ENCODE data around the gene EP400.

The EP400 gene

GRCh38 chr12:132014092-132014914 is 64.6 kb downstream of the EP400 start:
- no peak overlapping the region for H3K4me3 ChIP-seq (ENCODE audit: low read depth, low read length, poor library complexity, severe bottlenecking)
- H3K79me2 ChIP-seq (ENCODE audit: insufficient read depth, low read length), result no peaks in the 10 kb centered on the region
- no peak overlapping the region for H3K4me2 ChIP-seq (ENCODE audit: low read length)
- H3K9me3 ChIP-seq (ENCODE audit: low read length), result no peaks in the 10 kb centered on the region
- no peak for TF ChIP-seq EZH2 (IDR thresholded peaks at IDR 0.05; ENCODE audit: borderline replicate concordance, low read length)
- TF ChIP-seq, protein P1, sequence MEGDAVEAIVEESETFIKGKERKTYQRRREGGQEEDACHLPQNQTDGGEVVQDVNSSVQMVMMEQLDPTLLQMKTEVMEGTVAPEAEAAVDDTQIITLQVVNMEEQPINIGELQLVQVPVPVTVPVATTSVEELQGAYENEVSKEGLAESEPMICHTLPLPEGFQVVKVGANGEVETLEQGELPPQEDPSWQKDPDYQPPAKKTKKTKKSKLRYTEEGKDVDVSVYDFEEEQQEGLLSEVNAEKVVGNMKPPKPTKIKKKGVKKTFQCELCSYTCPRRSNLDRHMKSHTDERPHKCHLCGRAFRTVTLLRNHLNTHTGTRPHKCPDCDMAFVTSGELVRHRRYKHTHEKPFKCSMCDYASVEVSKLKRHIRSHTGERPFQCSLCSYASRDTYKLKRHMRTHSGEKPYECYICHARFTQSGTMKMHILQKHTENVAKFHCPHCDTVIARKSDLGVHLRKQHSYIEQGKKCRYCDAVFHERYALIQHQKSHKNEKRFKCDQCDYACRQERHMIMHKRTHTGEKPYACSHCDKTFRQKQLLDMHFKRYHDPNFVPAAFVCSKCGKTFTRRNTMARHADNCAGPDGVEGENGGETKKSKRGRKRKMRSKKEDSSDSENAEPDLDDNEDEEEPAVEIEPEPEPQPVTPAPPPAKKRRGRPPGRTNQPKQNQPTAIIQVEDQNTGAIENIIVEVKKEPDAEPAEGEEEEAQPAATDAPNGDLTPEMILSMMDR (IDR thresholded peaks at IDR 0.05; ENCODE audit: low read length), result no peak
- no peak overlapping the region for H2AFZ ChIP-seq (ENCODE audit: low read length)
- no peak overlapping the region for H3K9ac ChIP-seq (ENCODE audit: low read length)
- H3K27me3 ChIP-seq (ENCODE audit: insufficient read depth, low read length), result no peaks in the 10 kb centered on the region
- H4K20me1 ChIP-seq (ENCODE audit: insufficient read depth, low read length), result no peaks in the 10 kb centered on the region
- no peaks in the 10 kb centered on the region for H3K9me2 ChIP-seq (ENCODE audit: low read depth, low read length)
- no peaks in the 10 kb centered on the region for H3K4me1 ChIP-seq (ENCODE audit: insufficient read depth, low read length, severe bottlenecking)
- H3K27ac ChIP-seq (ENCODE audit: low read depth, low read length, poor library complexity, severe bottlenecking), result no peak overlapping the region
- peaks cover 88% of the 10 kb centered on the region for H3K36me3 ChIP-seq (ENCODE audit: insufficient read depth, low read length)
- no peaks in the 10 kb centered on the region for H3F3A ChIP-seq (ENCODE audit: insufficient read depth, low read length)

DNA sequence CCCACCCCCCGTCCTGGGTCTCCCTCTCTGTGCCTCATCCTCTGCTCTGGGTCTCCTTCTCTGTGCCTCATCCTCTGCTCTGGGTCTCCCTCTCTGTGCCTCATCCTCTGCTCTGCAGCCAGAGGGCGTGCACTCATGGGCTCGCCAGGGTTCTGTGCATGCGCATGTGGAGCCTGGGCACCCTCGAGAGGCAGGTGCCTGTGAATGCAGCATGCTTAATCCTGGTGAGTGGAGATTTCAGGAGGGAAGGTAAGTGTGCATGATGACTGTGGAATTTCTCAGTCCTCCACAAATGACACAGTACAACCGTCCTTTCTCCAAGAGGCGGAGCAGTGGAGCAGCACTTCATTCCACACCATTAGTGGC is 65.2 kb downstream of the EP400 start:
- Histone ChIP-seq H3K27ac (ENCODE audit: low read depth, low read length, poor library complexity, severe bottlenecking) (no peak overlapping the region), H3K9ac (ENCODE audit: low read length) (no peak overlapping the region), H3K4me1 (ENCODE audit: insufficient read depth, low read length, severe bottlenecking) (no peaks in the 10 kb centered on the region), H4K20me1 (ENCODE audit: insufficient read depth, low read length) (no peaks in the 10 kb centered on the region), H3K9me2 (ENCODE audit: low read depth, low read length) (no peaks in the 10 kb centered on the region), H3F3A (ENCODE audit: insufficient read depth, low read length) (no peaks in the 10 kb centered on the region), H3K79me2 (ENCODE audit: insufficient read depth, low read length) (no peaks in the 10 kb centered on the region), H3K36me3 (ENCODE audit: insufficient read depth, low read length) (peaks cover 92% of the 10 kb centered on the region), H3K4me2 (ENCODE audit: low read length) (no peak overlapping the region), H2AFZ (ENCODE audit: low read length) (no peak overlapping the region), H3K27me3 (ENCODE audit: insufficient read depth, low read length) (no peaks in the 10 kb centered on the region), H3K4me3 (ENCODE audit: low read depth, low read length, poor library complexity, severe bottlenecking) (no peak overlapping the region), H3K9me3 (ENCODE audit: low read length) (no peaks in the 10 kb centered on the region)
- no peak for TF ChIP-seq EZH2 (IDR thresholded peaks at IDR 0.05; ENCODE audit: borderline replicate concordance, low read length)
- TF ChIP-seq, protein P1 (IDR thresholded peaks at IDR 0.05; ENCODE audit: low read length), result 0 out of 2 replicates have a peak, but pooled peaks have one; percentile 8

DNA sequence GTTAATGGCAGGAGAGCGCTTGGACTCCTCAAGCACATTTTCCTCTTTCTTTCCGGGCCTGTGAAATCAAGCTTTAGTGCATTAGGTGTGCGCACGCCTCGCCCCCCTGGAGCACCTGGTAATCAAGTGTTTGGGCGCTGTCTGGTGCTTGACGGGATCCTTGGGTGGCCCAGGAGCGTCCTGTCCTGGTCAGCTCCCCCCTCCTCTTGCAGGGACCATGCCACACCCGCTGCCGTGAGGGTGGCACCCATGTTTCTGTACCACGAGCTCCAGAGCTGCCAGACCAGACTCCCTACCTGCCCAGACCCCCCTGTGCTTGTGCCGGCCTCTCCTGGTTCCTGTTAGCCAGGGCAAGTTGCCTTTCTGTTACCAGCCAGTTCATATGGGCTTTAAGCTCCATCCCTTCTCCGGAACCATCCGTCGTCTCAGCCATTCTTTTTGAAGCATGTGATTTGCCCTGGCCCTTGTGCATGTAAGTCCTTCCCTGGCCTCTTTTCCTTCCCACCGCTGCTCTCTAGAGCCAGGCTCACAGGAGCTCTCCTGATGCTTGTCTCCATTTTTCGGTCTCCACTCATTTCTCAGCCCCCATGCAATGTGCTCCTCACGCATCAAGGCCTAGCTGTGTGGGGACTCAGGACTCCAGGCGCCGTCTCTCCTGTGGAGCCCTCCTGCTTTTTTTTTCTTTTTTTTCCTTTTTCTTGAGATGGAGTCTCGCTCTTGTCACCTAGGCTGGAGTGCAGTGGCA is 66.1 kb downstream of the EP400 start:
- Histone ChIP-seq H2AFZ (ENCODE audit: low read length) (no peak overlapping the region), H3K9me3 (ENCODE audit: low read length) (no peaks in the 10 kb centered on the region), H3K79me2 (ENCODE audit: insufficient read depth, low read length) (no peaks in the 10 kb centered on the region), H3K27me3 (ENCODE audit: insufficient read depth, low read length) (no peaks in the 10 kb centered on the region), H3K9ac (ENCODE audit: low read length) (no peak overlapping the region), H4K20me1 (ENCODE audit: insufficient read depth, low read length) (no peaks in the 10 kb centered on the region), H3K36me3 (ENCODE audit: insufficient read depth, low read length) (peaks cover 95% of the 10 kb centered on the region), H3K9me2 (ENCODE audit: low read depth, low read length) (no peaks in the 10 kb centered on the region), H3K4me2 (ENCODE audit: low read length) (no peak overlapping the region), H3K27ac (ENCODE audit: low read depth, low read length, poor library complexity, severe bottlenecking) (no peak overlapping the region), H3K4me3 (ENCODE audit: low read depth, low read length, poor library complexity, severe bottlenecking) (no peak overlapping the region), H3K4me1 (ENCODE audit: insufficient read depth, low read length, severe bottlenecking) (no peaks in the 10 kb centered on the region), H3F3A (ENCODE audit: insufficient read depth, low read length) (no peaks in the 10 kb centered on the region)
- TF ChIP-seq, protein P1 (IDR thresholded peaks at IDR 0.05; ENCODE audit: low read length), result no peak
- no peak for TF ChIP-seq EZH2 (IDR thresholded peaks at IDR 0.05; ENCODE audit: borderline replicate concordance, low read length)
